NOMO-1 (cell line): Measurements from ENCODE around the gene LIMS1.
"Not testable (repeated sequence)": the region's sequence is repeated elsewhere in the genome, so short reads cannot be mapped to it uniquely, and the experiment has no call there.

ENCODE experiments used
- DNase-seq, 2 experiments: peaks; one replicate each; lab custom pipeline; 2025; ENCODE audit not compliant: unreplicated experiment in 2 of 2; lab: John Stamatoyannopoulos, UW

Gene LIMS1

DNA sequence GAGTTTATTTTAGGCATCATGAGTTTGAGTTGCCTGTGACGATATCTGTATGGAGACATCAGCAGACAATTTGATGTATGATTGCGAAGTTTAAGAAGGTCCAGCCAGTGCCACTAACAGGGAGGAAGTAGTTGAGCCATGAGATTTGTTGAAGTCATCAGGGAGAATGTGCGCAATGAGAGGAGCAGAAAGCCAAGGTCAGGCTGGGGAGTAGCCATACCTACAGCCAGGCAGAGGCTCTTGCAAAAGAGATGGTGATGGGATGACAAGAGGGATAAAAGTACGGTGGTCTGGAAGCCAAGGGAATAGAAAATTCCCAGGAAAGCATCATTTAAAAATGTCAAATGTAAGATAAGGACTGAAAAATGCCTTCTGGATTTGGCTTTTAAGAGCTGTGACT, 51.2 kb downstream of the LIMS1 start:
- peak in 1 of 2 experiments; percentile 40 for DNase-seq

DNA sequence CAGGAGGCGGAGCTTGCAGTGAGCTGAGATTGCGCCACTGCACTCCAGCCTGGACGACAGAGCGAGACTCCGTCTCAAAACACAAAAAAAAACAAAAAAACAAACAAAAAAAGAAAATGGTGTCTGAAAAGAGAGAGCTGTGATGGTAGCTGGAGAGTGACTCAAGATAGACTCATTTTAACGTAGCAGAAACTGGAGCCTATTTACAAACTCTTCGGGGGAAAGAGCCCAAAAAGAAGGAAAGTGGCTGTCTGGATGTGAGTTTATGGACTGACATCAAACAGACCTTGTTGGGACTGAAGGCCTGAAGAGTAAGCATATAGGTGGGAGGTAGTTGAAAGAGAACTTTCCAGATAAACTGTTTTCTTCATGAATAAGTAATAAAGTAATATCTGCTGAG, 51.8 kb downstream of the LIMS1 start:
- DNase-seq = no peak

DNA sequence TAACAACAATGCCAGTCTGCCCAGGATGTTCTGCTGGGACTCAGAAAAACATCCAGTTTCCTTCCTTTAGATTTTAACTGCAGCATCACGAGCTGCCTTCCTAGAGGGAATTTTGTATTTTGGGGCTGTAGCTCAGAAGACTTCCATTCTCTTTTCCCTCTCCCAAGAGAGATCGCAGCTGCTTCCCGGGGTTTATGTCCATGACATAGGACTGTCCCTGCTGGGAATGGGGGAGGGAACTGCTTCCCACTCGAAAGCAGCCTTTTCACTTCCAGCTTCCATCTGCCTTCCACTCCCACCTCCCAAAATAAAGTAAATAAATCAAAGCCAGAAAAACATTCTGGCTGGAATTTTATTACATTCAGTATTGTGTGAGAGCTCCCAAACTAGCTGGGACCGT, 52.4 kb downstream of the LIMS1 start:
- no peak for DNase-seq

GRCh38 chr2:108587621-108588020, 53.4 kb downstream of the LIMS1 start:
- no peak for DNase-seq

DNA sequence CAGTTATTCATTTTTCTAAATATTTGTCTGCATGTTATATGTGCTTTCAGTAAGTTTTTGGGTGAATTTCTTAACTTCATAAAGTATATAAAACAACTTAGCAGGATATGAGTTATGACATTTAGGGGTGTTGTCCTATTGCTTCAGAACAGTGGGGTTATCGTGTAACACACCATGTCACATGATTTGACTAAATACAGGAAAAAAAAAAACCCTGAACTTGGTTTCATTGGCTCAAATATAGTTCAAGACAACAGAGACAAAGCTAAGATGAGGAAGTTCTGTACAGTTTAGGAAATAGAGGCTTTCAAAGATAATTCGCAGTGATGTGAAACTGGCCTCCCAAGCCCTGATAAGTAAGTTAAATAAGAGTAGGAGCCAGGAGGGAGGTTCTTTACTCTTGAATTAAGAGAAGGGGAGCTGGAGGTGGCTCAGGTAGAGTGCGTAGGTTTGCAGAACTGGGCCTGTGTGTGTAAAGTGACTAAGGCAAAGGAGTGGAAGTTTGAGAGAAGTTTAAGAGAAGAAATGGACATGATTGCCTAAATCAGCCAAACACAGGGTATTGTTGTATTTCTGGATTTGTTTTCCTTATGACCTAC, 53.9 kb downstream of the LIMS1 start:
- peak; percentile 72 to 92 for DNase-seq

- no peak for DNase-seq
These were observed 55.1 kb downstream of the LIMS1 start for GRCh38 chr2:108589372-108589771.

GRCh38 chr2:108589781-108590180, 55.5 kb downstream of the LIMS1 start:
- DNase-seq = no peak

DNA sequence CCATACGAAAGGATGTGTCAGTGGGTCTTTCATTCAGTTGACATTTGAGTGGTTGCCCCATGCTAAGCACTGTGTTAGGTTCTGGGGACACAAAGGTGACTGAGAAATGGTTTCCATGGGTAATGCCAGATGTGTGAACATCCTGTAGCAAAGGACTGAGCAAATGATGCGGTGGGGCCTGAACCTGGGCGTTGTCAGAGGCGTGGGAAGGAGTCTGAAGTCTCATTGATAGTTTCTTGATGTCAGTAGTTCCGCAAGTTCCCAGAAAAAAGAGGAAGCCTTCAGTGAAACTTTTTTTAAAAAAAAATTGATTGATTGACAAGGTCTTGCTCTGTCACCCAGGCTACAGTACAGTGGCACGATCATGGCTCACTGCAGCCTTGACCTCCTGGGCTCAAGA, 56.9 kb downstream of the LIMS1 start:
- DNase-seq = peak; percentile 65 to 77

DNA sequence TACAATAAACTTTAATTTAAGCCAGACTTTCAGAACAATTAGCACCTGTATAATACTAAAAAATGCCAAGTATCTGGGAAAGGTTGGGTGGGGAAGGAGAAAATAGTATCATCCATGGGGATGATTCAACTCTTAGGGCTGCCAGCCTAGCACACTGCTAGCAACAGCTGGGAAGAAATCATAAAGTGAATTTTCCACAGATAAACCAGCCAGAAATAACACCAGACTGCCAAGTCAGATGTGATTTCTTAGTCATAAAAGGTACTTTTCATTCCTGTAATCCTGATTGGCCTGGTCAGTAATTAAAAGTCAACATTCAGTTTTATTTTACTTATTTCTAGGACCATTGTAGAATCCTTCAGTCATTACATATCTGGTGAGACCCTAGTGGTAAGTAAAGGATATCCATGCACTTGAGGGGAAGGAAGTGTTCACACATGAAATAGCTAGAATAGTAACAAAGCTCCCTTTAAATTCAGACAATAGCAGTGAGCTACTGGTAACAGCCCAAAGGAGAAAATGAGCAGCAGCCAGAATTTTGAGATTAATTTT, 59.4 kb downstream of the LIMS1 start:
- no peak for DNase-seq

- DNase-seq = peak; percentile 67 to 91
These were observed 60.1 kb downstream of the LIMS1 start for GRCh38 chr2:108594132-108594981.

GRCh38 chr2:108594982-108595464, 60.8 kb downstream of the LIMS1 start:
- peak in 1 of 2 experiments; percentile 37 for DNase-seq

DNA sequence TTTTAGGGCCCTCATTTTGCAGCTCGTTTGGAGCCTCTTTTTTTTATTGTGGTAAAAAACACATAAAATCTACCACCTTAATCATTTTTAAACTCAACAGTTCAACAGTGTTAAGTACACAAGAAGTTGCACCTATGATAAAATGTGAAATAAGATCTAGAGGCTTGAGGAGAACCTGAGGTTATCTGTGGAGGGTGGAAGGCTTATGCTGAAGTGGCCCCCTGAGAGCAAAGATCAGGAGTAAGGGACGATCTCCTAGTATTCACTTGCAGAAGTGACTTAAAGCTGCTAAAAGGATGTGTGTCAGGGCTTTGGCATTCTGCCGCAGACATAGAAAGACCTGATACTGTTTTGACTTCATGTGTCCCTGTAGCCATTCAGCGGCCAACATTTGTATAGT, 61.5 kb downstream of the LIMS1 start:
- not testable (repeated sequence) for DNase-seq

DNA sequence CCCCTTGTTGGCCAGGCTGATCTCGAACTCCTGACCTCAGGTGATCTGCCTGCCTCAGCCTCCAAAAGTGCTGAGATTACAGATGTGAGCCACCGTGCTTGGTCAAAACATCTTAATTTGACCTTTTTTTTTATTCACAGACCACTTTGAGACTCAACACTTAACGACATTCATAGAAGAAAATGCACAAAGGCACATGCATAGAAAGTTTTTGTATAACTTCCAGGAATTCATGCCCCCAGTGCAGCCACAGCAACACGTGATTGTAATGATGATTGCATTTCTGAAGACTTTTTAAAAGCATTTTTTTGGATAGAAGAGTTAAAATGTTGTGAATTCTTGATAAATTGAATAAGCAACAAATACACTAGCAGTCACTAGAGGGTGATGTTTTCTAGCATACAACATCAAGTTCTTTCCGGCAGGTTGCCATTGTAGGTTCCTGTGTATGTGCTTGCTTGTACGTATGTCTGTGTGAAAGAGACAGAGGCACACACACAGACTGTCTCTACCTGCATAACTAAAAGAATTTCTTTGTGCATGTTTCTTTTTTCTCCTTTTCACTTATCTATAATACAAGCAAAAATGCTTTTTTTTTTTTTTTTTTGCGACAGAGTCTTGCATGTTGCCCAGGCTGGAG, 63.0 kb downstream of the LIMS1 start:
- not testable (repeated sequence) for DNase-seq

DNA sequence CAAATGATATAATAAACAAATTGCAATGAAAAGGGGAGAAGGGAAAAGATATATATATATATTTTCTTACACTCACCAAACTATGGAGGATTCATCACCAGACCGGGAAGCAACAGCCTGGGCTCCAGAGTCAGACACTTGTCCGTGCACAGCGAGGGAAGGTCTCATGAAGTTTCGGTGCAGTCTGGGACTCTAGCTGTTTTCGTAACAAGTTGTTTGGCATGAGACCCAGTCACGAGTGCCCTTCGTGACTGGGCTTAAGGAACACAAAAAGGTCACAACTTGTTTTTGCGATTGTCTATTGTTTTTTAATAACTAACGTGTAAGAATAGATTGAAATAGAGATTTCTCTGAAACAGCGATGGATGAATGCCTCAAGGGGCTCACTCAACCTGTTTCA, 66.9 kb downstream of the LIMS1 start:
- DNase-seq = not testable (repeated sequence)

DNA sequence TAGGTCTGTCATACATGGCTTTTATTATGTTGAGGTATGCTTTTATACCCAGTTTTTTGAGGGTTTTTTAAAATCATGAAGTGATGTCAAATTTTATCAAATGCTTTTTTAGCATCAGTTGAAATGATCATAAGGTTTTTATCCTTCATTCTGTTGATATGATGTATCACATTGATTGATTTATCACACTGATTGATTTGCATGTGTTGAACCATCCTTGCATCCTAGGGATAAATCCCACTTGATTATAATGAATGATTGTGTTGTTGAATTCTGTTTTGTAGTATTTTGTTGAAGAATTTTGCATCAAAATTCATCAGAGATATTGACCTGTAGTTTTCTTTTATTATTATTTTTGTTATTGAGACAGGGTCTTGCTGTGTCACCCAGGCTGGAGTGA, 68.2 kb downstream of the LIMS1 start:
- DNase-seq = no peak

GRCh38 chr2:108604196-108604595, 69.9 kb downstream of the LIMS1 start:
- peak in 1 of 2 experiments; percentile 18 for DNase-seq

GRCh38 chr2:108605947-108606346, 71.7 kb downstream of the LIMS1 start:
- no peak for DNase-seq

- DNase-seq = no peak
These were observed 73.5 kb downstream of the LIMS1 start for GRCh38 chr2:108607706-108608301.

DNA sequence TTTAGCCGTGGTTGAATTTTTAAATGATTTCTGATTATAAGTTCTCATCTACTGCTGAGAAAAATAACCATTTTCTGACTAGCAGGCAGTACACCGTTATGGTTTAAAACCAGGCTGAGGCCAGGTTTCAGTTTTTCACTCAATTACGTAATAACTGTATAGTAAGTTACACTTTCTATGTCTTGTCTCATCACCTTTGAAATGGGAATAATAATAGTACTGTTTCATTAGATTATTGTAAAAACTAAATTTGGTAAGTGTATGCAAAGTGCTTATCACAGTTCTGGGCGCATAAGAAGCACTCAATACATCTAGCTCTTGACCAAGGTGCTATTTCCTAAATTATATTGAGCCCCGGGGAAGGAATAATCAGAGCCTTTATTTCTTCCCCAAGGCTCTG, 76.8 kb downstream of the LIMS1 start:
- DNase-seq = peak in 1 of 2 experiments; percentile 16

DNA sequence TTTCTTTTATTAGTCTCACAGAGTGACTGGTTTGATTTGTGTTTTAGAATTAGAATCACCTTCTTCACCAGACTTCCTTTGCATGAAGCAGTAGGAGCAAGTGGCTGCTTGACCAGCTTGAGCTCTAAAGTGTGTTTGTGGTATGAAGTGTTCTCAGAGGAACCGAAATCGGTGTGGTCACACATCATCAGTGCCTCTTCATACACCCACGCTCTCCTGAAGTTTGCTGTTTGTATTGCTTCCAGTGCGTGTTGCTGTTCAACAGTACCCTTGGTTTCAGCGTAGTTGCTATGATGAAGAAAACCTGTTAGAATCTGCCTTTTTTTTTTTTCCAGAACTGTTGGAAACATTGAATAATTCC, 77.9 kb downstream of the LIMS1 start:
- peak; percentile 71 to 81 for DNase-seq
